Mesodermal cell (in vitro differentiated cells): ENCODE measurements around the gene TMBIM4.

ENCODE experiments used
- H3K27ac ChIP-seq: 2 replicates; pipeline ENCODE4 v1.7.0; 2013; ENCODE audit warnings: mild to moderate bottlenecking, low read depth, low read length, moderate library complexity; ENCODE audit not compliant: severe bottlenecking
- H3K36me3 ChIP-seq: 2 replicates; pipeline ENCODE4 v1.7.1; 2013; ENCODE audit warnings: mild to moderate bottlenecking, low read length, moderate library complexity; ENCODE audit not compliant: control insufficient read depth, insufficient read depth
- H3K4me1 ChIP-seq: one replicate; pipeline ENCODE4 v1.7.1; 2013; ENCODE audit warnings: mild to moderate bottlenecking, low read length; ENCODE audit not compliant: insufficient read depth, control insufficient read depth, poor library complexity, severe bottlenecking
- H3K4me3 ChIP-seq: 2 replicates; pipeline ENCODE4 v1.7.0; 2013; ENCODE audit warnings: low read length, control low read depth, mild to moderate bottlenecking; ENCODE audit not compliant: insufficient read depth, poor library complexity, severe bottlenecking; ENCODE audit errors: extremely low read depth
- H3K9me3 ChIP-seq: 2 replicates; pipeline ENCODE4 v1.7.1; 2013; ENCODE audit warnings: mild to moderate bottlenecking, low read length, moderate library complexity; ENCODE audit not compliant: control insufficient read depth
- WGBS, 2 experiments: methylation state at CpG; one replicate each; pipeline ENCODE4 v1.1.5; 2013; ENCODE audit warnings: missing lambda C conversion rate in 2 of 2; ENCODE audit not compliant: insufficient coverage in 2 of 2; 5-methylcytosine and 5-hydroxymethylcytosine counted together

The TMBIM4 gene

DNA sequence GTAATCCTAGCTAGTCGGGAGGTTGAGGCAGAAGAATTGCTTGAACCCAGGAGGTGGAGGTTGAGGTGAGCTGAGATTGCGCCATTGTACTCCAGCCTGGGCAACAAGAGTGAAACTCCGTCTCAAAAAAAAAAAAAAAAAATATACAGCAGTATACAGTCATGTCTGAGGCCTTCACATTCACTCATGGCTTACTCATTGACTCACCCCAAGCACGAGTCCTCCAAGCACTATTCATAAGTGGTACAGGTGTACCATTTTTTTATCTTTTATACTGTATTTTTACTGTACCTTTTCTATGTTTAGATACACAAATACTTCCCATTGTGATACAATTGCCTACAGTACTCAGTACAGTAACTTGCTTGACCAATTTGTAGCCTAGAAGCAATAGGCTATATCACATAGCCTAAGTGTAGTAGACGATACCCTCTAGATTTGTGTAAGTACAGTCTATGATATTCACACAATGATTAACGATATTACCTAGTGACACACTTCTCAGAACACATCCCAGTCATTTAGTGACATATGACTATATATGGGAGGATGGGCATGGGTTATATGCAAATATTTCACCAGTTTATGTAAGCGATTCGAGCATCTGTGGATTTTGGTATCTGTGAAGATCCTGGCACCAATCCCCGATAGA lies 51.4 kb downstream of the TMBIM4 start:
- H3K36me3 ChIP-seq, result peaks cover 15% of the 10 kb centered on the region
- H3K27ac ChIP-seq, result no peak overlapping the region
- no peaks in the 10 kb centered on the region for H3K9me3 ChIP-seq
- H3K4me1 ChIP-seq, result no peaks in the 10 kb centered on the region
- H3K4me3 ChIP-seq, result no peak overlapping the region
- WGBS, 2 experiments, result 90% methylated on average over 3 of the region's 9 CpGs; no CpG with 5 or more reads in 1 of the 2 experiments

DNA sequence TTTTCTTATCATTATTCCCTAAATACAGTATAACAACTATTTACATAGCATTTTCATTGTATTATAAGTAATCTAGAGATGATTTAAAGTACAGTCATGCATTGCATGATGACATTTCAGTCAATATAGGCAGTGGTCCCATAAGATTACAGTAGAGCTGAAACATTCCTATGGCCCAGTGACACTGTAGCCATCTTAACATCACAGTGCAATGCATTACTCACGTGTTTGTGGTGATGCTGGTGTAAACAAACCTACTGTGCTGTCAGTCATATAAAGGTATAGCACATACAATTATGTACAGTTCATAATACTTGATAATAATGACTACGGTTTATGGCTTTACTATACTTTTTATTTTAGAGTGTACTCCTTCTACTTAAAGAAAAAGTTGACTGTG lies 52.6 kb downstream of the TMBIM4 start:
- no peak overlapping the region for H3K27ac ChIP-seq
- peaks cover 4% of the 10 kb centered on the region for H3K36me3 ChIP-seq
- 100% methylated on average over 1 of the region's 2 CpGs; no CpG with 5 or more reads in 1 of the 2 experiments for WGBS, 2 experiments
- H3K9me3 ChIP-seq, result no peaks in the 10 kb centered on the region
- no peaks in the 10 kb centered on the region for H3K4me1 ChIP-seq
- H3K4me3 ChIP-seq, result no peak overlapping the region

DNA sequence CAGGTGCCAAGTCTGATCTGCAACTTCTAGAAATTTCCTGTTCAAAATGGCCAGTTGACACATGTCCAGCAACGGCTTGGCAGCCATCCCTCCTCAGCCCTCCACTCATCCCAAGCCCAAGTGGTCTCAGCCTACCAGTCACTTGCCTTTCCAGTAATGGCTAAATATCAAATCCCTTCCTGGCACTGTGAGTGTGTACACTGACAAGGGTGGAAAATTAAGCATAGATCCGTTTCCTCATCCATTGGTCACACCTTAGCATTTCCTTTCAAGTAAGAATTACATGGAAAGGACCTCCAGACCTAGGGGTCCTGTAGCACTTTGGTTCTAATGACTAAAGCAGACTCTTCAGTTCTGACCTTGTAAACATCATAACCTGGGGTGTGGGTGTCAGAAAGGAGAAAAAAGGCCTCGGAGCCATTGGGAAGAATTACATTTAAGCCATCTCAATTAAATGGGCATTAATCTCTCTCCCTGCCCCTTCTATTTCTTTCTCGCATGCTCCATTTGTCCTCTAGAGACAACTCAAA lies 54.7 kb downstream of the TMBIM4 start:
- H3K4me1 ChIP-seq, result no peaks in the 10 kb centered on the region
- H3K36me3 ChIP-seq, result no peaks in the 10 kb centered on the region
- no peaks in the 10 kb centered on the region for H3K9me3 ChIP-seq
- 92 to 97% methylated on average over 3 of the region's 4 CpGs for WGBS, 2 experiments
- no peak overlapping the region for H3K4me3 ChIP-seq
- no peak overlapping the region for H3K27ac ChIP-seq

DNA sequence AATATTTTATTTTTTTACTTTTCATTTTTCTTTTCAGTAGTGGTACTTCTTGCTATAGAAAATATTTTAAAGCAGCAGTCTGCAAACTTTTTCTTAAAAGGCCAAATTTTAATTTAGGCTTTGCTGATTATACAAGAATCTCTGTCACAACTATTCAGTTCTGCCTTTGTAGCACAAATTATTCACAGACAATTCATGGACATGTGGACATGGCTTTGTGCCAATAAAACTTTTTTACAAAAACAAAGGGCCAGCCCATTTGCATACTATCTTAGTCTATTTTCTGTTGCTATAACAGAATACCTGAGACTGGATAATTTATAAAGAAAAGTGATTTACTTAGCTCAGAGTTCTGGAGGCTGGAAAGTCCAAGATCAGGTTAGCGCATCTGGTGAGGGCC lies 56.3 kb downstream of the TMBIM4 start:
- no peaks in the 10 kb centered on the region for H3K36me3 ChIP-seq
- no peaks in the 10 kb centered on the region for H3K4me1 ChIP-seq
- no peak overlapping the region for H3K4me3 ChIP-seq
- H3K27ac ChIP-seq, result no peak overlapping the region
- 100% methylated on average over 1 of the region's 1 CpG for WGBS, 2 experiments
- no peaks in the 10 kb centered on the region for H3K9me3 ChIP-seq

DNA sequence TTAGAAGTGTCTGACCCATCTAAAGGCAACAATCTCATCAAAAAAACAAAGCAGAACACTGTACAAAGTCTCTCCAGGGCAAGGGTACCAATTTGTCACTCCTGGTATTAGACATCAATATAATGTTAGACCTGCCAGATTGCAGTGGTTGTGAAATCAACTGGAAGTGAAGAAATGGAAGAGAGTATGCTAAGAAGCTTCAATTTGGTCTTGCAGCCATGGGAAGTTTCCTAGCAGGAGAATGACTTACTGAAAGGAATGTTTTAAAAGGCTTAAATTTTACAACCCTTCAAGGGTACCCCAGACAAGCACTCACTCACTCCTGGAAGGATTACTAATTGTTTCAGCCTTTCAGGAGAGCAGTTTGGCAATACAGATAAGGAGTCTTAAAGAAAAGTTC lies 58.2 kb downstream of the TMBIM4 start:
- peak overlapping the region; percentile 47 for H3K27ac ChIP-seq
- H3K36me3 ChIP-seq, result no peaks in the 10 kb centered on the region
- H3K9me3 ChIP-seq, result no peaks in the 10 kb centered on the region
- no peaks in the 10 kb centered on the region for H3K4me1 ChIP-seq
- H3K4me3 ChIP-seq, result no peak overlapping the region

DNA sequence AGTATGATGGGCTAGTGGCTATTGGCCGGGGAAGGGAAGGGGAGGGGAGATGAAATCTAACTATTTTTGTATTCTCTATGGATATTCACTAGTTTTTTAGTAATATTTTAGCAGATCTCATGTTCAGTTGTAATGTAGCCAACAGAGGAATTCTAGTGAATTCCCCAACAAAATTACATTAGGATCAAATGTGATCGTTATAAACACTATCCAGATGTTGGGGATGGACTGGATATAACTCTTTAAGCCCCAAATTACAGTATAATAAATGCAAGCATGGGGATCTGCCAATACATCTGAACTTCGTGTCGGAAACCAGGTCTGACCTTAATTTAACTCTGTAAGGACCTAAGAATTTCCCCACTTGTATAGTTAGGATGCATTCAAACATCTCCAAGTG lies 60.7 kb downstream of the TMBIM4 start:
- Histone ChIP-seq H3K27ac (no peak overlapping the region), H3K9me3 (no peaks in the 10 kb centered on the region), H3K4me1 (no peaks in the 10 kb centered on the region), H3K4me3 (no peak overlapping the region), H3K36me3 (no peaks in the 10 kb centered on the region)
- 100% methylated on average over 2 of the region's 4 CpGs; no CpG with 5 or more reads in 1 of the 2 experiments for WGBS, 2 experiments

DNA sequence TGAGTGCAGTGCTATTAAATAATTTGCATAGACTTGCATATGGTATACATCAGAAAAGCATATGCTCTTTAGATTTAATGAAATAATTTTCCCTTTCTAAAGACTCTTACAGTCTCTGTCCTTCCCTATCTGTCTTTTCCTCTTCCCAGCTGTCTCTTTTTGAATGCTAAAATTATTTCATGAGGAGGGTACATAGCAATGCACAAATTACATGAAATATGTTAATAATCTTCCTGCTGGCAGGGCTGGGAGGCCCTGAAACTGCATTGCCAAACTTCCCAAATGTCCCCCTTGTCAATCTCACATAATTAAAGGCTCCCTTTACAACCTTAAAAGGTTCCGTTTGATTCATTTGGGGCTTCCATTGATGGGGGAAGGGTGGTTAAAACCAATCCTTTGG lies 61.4 kb downstream of the TMBIM4 start:
- no CpG with 5 or more reads among the region's 1 CpG for WGBS, 2 experiments
- Histone ChIP-seq H3K27ac (no peak overlapping the region), H3K36me3 (no peaks in the 10 kb centered on the region), H3K4me3 (no peak overlapping the region), H3K4me1 (no peaks in the 10 kb centered on the region), H3K9me3 (no peaks in the 10 kb centered on the region)

DNA sequence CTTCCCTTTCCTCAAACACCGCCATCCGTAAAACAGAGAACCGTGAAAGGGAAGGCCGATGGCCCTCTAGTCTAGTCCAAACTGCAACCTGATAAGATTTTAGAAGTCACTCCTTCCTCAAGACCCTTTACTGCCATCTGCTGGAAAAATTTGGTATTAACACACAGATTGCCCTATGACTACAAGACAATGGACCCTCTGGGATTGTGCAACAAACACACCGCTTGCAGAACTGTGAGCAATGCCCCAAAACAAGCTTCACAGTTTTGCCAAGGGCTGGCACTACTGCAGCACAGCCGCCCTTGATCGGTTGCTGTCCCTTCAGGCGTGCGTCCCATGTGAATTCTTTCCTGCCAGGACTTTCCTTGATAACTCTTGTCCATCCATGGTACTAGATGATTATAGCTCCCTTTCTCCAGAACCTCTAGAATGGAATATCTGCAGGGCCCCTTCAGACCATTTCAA lies 62.3 kb downstream of the TMBIM4 start:
- Histone ChIP-seq H3K4me1 (no peaks in the 10 kb centered on the region), H3K4me3 (no peak overlapping the region), H3K27ac (no peak overlapping the region), H3K9me3 (no peaks in the 10 kb centered on the region), H3K36me3 (no peaks in the 10 kb centered on the region)
- WGBS, 2 experiments, result 51 to 52% methylated on average over 8 to 9 of the region's 9 CpGs

DNA sequence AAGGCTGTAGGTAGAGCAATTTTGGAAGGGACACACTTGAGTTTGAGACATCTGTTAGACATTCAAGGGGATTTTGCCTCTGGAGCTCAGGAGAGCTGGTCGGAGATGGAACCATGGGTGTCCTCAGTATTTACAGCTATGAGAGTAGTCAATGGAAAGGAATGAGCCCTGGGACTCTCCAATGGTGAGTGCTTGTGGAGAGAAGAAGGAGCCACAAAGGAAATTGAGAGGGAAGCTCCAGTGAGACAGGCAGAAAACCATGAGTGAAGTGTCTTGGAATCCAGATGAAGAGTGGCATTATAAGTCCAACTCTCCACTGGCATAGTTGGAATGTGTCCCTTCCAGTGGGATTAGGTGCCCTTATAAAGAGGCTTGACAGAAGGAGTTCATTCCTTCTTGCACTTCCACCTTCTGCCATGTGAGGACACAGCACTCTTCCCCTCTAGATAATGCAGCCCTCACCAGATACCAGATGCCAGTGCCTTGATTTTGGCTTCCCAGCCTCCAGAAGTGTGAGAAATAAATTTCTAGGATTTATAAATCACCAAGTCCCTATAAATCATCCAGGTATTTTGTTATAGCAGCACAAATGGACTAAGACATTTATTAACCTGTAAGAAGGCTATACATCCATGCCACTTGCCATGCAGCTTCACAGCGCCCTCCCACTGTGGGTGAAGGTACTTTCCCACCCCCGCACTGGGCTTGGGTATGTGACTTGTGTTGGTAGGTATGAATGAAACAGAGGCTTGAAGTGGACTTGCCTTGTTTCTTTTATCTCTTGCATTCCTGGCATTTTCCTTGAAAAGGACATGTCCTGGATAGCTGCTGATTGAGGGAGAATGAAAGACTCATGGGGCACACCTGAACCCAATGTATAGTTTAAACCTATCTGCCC lies 66.5 kb downstream of the TMBIM4 start:
- WGBS, 2 experiments, result 91 to 100% methylated on average over 2 to 3 of the region's 3 CpGs
- peaks cover 8% of the 10 kb centered on the region for H3K9me3 ChIP-seq
- H3K27ac ChIP-seq, result no peak overlapping the region

DNA sequence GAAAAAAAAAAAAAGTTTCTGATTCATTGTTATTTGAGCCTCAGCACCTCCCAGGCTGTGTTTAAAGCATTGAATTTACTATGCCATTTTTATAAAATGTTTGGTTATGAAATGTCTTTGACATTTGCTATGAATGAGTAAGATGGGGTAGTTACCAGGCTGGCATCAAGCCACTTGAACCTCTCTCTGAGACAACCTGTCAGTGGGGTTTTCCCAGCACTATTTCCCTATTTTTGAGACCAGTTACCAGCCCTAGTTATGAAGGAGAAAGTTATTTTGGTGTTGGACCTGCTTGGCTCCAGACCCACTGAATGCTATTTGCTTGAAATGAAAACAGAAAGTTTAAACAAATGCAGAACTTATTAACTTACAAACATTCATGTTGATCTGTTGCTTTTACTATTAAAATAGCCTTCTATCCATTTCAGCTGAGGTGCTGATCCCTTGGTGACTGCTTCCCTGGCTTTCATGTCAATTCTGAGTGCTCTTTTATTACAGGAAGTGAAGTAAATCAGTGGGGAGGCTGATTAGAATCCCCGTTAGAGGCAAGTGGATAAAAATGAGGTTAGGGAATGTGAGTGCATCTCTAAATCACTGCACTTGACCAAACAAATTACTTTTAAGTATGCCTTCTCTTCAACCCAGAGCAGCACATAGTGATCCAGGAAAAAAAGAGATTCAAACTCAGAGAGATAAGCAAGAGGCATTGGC lies 77.1 kb downstream of the TMBIM4 start:
- Histone ChIP-seq H3K36me3 (no peaks in the 10 kb centered on the region), H3K27ac (no peak overlapping the region), H3K4me3 (no peak overlapping the region), H3K9me3 (no peaks in the 10 kb centered on the region), H3K4me1 (no peaks in the 10 kb centered on the region)
- WGBS, 2 experiments, result no CpG with 5 or more reads among the region's 1 CpG

More for the DNA sequence above, 66.5 kb downstream of the TMBIM4 start:
- no peak overlapping the region for H3K4me3 ChIP-seq
- no peaks in the 10 kb centered on the region for H3K36me3 ChIP-seq
- H3K4me1 ChIP-seq, result no peaks in the 10 kb centered on the region
